ENCODE measurements around the gene OR5H14.
"Not testable (repeated sequence)": the region's sequence is repeated elsewhere in the genome, so short reads cannot be mapped to it uniquely, and the experiment has no call there.

OR5H14 gene

DNA sequence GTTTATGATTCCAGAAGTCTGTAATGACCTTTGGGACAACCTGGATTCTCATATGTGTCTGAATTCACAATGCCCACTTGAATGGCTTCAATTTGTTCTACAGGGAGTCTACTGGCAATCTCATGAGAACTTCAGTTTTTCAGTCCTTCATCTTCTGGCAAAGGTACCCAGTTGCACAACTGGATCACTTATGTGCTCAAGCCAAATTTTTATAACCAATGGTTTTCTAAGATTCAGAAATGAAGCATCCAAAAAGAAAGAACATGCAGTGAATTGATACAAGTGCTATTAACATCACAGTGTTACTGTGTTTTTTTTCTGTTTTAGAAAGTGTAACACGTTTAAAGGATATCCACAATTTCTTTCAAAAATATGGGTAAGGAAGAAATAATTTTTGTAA, at the start of gene OR5H14:
TSS of gene OR5H14 (plus strand) at position 301 of the 400 bp plus-strand sequence. CDS start 1,907 bp downstream, outside the sequence.
- no peak for DNase-seq (ENCODE audit: low spot score)

DNA sequence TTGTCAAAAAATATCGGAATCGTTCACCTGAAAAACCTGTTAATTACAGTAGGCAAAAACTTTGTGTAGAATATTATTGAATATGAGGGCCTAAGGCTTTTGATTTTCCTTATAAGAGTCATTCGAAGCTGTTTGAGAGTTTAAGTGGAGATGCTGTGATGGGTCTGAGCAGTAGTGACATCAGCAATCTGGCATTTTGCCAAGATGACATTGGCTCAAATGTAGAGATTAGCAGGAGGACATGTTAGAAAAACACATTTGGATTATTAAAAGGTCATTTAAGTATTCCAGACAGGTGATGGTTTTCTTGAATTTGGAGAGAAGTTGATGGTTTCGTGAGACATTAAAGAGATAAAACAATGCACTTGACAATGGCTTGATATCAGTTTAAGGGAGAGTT, 47.4 kb upstream of the OR5H14 start:
- no peak for DNase-seq (ENCODE audit: low spot score)

DNA sequence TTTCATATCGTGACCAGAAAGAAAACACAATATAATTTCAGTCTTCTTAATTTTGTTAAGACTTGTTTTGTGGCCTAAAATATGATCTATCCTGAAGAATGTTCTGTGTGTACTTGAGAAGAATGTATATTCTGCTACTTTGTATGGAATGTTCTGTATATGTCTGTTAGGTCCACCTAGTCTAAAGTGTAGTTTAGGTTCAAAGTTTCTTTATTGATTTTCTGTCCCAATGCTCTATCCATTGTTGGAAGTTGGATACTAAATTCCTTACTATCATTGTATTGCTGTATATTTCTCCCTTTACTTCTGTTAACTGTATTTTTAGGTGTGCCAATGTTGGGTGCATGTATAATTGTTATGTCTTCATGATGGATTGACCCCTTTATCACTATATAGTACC, 39.1 kb upstream of the OR5H14 start:
- DNase-seq (ENCODE audit: low spot score) = no peak

DNA sequence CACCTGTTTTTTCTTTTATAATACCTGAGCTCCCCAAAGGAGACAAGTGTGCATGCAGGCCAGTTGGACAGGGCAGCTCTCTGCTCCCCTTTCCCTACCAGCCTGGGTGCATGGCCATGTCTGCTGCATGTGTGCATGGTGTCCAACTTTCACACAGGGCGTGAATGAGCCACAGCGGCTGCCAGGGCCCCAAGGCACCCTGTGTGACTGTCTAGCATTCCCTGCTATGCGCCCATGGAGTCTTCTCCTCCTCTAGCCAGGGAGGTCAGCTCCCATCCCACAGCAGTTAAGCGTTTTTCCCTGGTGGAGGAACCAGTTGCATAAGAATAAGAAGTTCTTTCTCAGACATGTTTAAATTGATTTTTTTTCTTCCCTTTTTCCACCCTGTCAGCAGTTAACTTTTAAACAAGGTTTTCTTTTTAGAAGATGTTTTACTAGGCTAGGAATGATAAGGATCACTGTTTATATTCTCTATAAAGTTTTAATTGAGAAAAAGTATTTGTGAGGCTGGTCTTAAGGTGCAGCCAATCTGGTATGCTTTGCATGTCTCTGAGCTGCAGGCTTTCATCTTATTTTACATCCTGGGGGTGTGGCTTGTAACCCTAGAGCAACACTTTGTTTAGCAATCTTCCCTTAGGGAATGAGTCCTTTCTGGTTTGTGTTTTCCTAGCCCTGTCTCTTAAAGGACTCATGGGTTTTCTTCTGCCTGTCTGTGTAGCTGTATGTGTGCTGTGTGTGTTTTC, 37.3 kb upstream of the OR5H14 start:
- DNase-seq (ENCODE audit: low spot score) = no peak

GRCh38 chr3:98110550-98110908, 36.8 kb upstream of the OR5H14 start:
- no peak for DNase-seq (ENCODE audit: low spot score)

DNA sequence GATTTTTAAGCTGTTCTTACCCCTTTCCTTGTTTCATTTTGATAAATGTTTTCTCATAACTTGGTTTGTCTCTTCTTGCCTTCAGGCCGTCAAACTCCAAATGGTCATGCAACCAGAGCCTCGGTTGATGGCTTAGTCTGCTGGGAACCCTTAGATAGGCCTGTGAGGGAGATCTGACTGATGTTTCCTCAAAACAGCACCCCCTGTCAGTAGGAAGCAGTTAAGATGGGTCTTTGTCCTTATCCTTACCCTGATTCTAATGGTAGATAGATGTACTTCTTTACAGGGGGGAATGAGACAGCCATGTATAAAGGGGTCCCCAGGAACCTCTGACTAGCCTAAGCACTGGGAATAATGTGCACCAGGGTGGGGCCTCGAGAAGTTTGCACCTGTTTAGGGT, 33.0 kb upstream of the OR5H14 start:
- no peak for DNase-seq (ENCODE audit: low spot score)

DNA sequence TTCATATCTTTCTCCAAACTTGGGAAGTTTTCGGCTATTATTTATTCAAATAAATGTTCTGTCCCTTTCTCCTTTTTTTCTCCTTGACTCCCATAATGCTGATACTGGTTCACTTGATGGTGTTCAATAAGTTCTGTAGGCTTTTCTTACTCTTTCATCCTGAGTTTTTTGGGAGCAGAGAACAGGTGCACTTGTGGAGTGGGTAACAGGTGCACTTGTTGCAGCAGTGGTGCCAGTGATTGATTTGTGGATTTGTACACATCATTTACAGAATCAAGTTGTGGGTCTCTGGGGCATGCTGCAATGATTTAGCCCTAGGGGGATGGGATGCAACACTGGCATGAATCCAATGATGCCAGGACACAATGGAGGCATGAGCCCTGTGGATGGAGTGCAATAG, 31.6 kb upstream of the OR5H14 start:
- DNase-seq (ENCODE audit: low spot score) = no peak

DNA sequence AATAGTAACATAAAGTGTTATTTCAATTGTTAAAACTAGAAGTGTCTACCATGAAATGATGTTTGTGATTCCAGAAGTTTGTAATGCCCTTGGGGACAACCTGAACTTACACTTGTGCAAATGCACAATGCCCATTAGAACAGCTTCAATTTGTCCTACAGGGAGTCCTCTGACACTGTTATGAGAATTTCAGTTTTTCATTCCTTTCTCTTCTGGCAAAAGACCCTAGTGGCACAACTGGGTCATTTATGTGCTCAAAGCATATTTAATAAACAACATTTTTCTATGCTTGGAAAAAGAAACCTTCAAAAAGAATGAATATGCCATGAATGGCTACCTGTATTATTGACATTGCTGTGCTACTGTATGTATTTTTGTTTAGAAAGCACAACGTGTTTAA, 16.9 kb upstream of the OR5H14 start, which contains the start of gene OR5H1:
TSS of gene OR5H1 (plus strand) at position 301 of the 400 bp plus-strand sequence. CDS start 1,977 bp downstream, outside the sequence.
- no peak for DNase-seq (ENCODE audit: low spot score)

GRCh38 chr3:98136631-98137030, 10.6 kb upstream of the OR5H14 start:
- DNase-seq (ENCODE audit: low spot score) = no peak

DNA sequence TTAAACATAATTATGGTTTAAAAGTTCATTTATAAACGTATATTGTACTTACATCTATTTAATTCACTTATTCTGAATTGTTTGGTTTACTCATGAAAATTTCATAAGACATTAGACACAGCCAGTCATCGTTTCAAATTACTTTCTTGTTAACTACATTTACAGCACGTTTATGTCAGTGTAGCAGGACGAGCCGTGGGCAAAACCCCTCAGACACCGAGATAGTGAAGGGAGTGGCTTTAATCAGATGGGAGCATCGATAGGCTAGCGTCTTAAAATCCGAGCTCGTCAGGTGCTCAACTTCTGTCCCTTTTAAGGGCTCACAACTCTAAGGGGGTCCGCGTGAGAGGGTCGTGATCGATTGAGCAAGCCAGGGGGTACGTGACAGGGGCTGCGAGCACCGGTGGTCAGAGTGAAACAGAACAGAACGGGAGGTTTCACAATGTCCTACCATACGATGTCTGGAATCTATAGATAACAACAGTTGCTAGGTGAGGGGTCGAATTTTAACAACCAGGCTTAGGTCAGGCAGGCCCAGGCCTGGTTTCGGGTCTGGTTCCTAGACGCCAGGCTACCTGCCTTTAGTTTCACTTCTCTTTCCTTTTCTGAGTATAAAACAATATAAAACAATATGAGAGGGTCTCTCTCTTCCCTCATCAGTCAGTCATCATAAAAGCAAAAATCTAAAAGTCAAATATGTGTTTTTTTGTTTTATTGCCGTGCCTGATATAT, 9.3 kb upstream of the OR5H14 start:
- not testable (repeated sequence) for DNase-seq (ENCODE audit: low spot score)

- DNase-seq (ENCODE audit: low spot score) = no peak
These were observed 6.7 kb upstream of the OR5H14 start for GRCh38 chr3:98140531-98140930.

DNA sequence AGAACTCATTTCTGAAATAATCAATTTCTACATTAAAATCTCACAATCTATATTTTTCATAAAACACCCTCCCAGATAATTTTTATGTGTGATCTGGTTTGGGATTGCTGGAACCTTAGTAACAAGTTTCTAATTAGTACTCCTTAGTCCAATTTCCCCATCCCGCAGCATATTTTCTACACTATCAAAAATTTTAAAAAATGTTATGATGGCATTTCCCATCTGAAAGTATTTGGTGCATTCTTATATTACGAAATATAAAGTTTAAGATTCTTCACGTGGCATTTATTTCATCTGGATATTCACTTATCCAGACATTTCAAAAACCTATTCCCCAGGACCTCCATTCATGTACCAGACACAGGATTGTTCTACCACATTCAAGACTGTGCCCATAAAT, 1.5 kb downstream of the OR5H14 start:
- no peak for DNase-seq (ENCODE audit: low spot score)

GRCh38 chr3:98149456-98149855, 2.2 kb downstream of the OR5H14 start:
- DNase-seq (ENCODE audit: low spot score) = not testable (repeated sequence)

DNA sequence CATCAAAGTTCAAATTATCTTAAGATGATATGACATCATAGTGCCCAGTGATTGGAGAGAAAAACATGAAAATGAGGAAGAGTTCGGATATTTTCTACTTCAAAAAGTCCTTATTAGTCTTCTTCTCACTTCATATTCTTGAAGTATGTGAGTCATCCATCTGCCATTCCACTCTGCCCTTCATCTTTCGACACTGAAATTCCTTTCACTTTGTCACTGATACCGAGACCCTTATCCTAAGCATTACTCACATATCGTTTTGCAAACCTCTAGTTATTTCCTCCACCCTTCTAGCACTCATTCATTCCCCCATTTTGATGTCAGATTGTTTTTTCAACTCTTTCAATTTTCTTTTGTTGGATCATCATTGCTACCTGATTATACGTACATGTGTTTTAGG, 4.0 kb downstream of the OR5H14 start:
- DNase-seq (ENCODE audit: low spot score) = no peak

- no peak for DNase-seq (ENCODE audit: low spot score)
These were observed 19.1 kb downstream of the OR5H14 start, which contains the start of gene OR5H15 for GRCh38 chr3:98166396-98166795. Gene OR5H15 (plus strand): TSS chr3:98166696. CDS start chr3:98168700, 2,004 bp downstream.

DNA sequence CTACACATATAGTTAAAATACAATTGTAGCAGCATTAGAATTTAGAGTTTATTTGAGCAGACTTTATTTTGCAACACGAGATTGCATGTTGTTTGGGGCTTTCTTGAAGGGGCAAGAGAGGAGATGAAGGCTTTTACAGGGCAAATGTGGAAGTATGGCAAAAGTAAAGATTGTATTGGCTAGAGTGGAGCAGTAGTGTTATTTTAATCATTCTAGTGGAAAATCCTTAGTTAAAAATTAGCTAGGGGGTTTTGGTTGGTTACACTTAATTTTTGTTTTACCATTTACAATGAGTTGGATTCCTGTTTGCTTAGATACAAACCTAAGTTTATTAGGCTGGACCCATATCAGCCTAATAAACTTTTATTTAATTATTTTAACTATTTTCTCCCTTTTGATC, 23.8 kb downstream of the OR5H14 start:
- no peak for DNase-seq (ENCODE audit: low spot score)

DNA sequence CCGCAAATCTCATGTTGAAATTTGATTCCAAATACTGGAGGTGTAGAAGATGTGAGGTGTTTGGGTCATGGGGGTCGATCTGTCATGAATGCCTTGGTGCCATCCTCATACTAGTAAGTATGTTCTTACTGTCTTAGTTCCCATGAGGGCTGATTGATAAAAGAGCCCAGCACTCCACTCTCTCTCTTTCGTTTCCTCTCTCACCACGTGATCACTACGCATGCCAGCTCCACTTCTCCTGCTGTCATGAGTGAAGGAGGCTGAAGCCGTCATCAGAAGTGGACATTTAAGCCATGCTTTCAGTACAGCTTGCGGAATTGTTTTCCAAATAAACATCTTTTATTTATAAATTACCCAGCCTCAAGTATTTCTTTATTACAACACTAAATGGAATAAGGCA, 25.3 kb downstream of the OR5H14 start:
- DNase-seq (ENCODE audit: low spot score) = no peak

GRCh38 chr3:98180319-98180890, 33.1 kb downstream of the OR5H14 start:
- no peak for DNase-seq (ENCODE audit: low spot score)

DNA sequence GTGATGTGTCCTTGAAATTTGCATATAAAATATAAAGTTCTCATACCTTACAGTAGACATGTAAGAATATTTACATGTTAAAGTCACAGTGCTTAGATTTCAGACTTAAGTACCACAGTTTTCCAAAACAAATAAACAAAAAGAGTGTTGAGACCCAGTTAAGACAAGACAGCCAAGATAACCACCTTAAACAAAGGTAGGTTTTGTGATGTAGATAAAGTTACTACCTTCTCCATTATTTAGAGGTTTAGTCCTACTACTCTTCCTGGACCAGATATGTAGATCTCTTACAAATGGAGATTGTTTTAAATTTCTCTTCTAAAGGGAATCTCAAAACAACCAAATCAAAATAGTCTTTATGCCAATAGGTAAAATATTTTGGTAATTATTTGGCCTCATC, 34.9 kb downstream of the OR5H14 start:
- no peak for DNase-seq (ENCODE audit: low spot score)

- no peak for DNase-seq (ENCODE audit: low spot score)
These were observed 37.9 kb downstream of the OR5H14 start for GRCh38 chr3:98185180-98185579.

GRCh38 chr3:98188545-98188944, 41.3 kb downstream of the OR5H14 start:
- DNase-seq (ENCODE audit: low spot score) = peak; percentile 20

GRCh38 chr3:98190911-98191310, 43.6 kb downstream of the OR5H14 start:
- DNase-seq (ENCODE audit: low spot score) = not testable (repeated sequence)

GRCh38 chr3:98196293-98196692, 49.0 kb downstream of the OR5H14 start:
- not testable (repeated sequence) for DNase-seq (ENCODE audit: low spot score)

All from globus pallidus (tissue), 1 donor.